Activated CD4-positive, alpha-beta memory T cell treated with anti-CD3 and anti-CD28 coated beads for 36 hours (primary cell): ENCODE measurements around the gene VSTM5. TPM values are rescaled to one million over a fixed set of nuclear protein-coding genes. Genes with fewer than 3 reads are reported as not detected.
"Not testable (repeated sequence)": the region's sequence is repeated elsewhere in the genome, so short reads cannot be mapped to it uniquely, and the experiment has no call there.

ENCODE experiments used
- CTCF ChIA-PET: fragments of 350-600 bp; sonication (Branson Sonifier 250); formaldehyde crosslinking; loops from one replicate; lab custom pipeline; 2021; ENCODE audit warnings: antibody characterized with exemption, inconsistent platforms; lab: Charles Lee
- POLR2A ChIA-PET: fragments of 350-600 bp; sonication (Branson Sonifier 250); formaldehyde crosslinking; loops from one replicate; lab custom pipeline; 2021; ENCODE audit warnings: antibody characterized with exemption; lab: Charles Lee
- DNase-seq: peaks from one replicate; pipeline ENCODE4 v3.0.0-alpha.2; 2020
- H3K27ac Mint-ChIP-seq: one replicate; pipeline ENCODE4 v1.8.0; 2021; ENCODE audit warnings: mixed read lengths
- H3K27me3 Mint-ChIP-seq: one replicate; pipeline ENCODE4 v1.8.0; 2021; ENCODE audit warnings: mixed read lengths
- H3K36me3 Mint-ChIP-seq: one replicate; pipeline ENCODE4 v1.8.0; 2021; ENCODE audit warnings: mixed read lengths
- H3K4me1 Mint-ChIP-seq: one replicate; pipeline ENCODE4 v1.8.0; 2021; ENCODE audit warnings: low read depth, mixed read lengths
- H3K4me3 Mint-ChIP-seq: one replicate; pipeline ENCODE4 v1.8.0; 2021; ENCODE audit warnings: mild to moderate bottlenecking, mixed read lengths
- H3K9me3 Mint-ChIP-seq: one replicate; pipeline ENCODE4 v1.8.0; 2021; ENCODE audit warnings: mixed read lengths
- intact Hi-C: fragments of 100-400 bp; cut with micrococcal nuclease; formaldehyde crosslinking; loops from one replicate; pipeline ENCODE4 v1.15.1; 2023
- total RNA-seq, 2 experiments: library from RNA; stranded (reverse); gene quantifications; one replicate each; pipeline ENCODE4 v1.2.3, GENCODE V29; 2021

Gene VSTM5, protein sequence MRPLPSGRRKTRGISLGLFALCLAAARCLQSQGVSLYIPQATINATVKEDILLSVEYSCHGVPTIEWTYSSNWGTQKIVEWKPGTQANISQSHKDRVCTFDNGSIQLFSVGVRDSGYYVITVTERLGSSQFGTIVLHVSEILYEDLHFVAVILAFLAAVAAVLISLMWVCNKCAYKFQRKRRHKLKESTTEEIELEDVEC
- total RNA-seq: not detected

DNA sequence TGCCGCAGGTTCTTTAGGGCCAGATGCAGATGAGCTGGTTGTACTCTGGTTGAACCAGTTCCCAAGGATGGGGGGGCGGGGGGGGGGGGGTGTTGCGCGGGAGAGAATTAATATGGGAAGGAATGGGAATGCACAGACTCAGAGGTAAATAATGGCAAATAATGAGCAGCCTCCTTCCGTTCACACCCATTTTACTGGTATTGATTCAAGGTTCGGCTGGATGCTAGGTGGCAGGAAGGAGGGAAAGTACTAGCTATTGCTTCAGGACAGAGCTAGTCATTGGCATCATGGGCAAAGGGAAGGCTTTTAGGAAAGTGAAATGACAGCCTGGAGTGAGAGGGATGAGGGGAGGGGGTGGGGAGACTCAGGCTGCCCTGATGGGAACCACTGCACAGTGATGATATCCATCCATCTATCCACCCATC, at the start of gene VSTM5:
Gene VSTM5 (minus strand): TSS at position 25 of the 425 bp plus-strand sequence. CDS start 116 bp downstream, outside the sequence.
- POLR2A ChIA-PET: no interaction called here
- Mint-ChIP-seq H3K9me3 (no peaks in the 10 kb centered on the region), H3K36me3 (no peaks in the 10 kb centered on the region), H3K4me3 (no peak within 1 kb of the TSS), H3K4me1 (peaks cover 3% of the 10 kb centered on the region), H3K27ac (no peak within 1 kb of the TSS), H3K27me3 (peaks cover 17% of the 10 kb centered on the region)
- intact Hi-C loops: no loop called here
- CTCF ChIA-PET: no interaction called here
- DNase-seq: no peak

DNA sequence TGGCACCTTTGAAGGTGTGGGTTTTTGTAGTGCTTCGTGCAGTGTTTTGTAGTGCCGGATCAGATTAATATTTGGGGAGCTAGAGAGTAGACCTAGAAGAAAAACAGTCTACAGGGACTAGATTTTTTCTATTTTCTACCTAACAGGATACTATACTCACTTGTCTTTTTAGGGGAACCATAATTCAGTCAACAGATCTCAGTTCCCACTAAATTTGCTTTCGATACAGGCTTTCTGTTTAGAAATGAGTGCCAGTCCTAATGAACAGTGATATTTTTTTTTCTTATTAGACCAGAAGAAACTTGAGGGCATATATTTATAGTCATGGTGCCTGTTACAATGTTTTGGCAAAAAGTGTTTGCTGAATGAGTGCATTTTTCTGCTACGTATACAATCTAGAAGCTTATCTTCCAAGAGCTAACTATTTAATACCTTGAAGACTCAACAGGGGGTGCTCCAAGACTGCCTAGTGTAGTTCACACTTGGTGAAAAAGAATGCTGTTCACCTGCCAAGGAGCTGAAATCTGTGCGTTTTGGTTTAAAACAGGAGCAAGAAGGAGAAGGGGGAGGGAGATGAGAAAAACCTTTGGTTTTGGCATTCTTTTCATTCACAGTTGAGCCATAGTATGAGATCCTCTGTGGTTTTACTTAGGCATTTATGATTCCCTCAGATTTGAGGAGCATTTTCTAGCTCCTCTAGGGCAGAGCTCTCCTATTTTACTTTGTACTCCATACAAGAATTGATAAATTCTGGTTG, 44.9 kb upstream of the VSTM5 start:
- no peak for DNase-seq
- intact Hi-C loops: no loop called here
- Mint-ChIP-seq H3K27ac (no peak overlapping the region), H3K36me3 (no peaks in the 10 kb centered on the region), H3K27me3 (peaks cover 34% of the 10 kb centered on the region), H3K4me3 (no peak overlapping the region), H3K4me1 (no peaks in the 10 kb centered on the region), H3K9me3 (peaks cover 3% of the 10 kb centered on the region)
- ChIA-PET POLR2A (interaction anchor here (0.5 kb wide), 1 partner anchor 602 kb away, joined by 4 read pairs; no protein-coding TSS in a partner anchor), CTCF (interaction anchor here (0.5 to 3.0 kb wide), 17 partner anchors 9 to 708 kb away, joined by 3 to 13 read pairs (median 4); partner anchors contain the start of gene C11orf97)

DNA sequence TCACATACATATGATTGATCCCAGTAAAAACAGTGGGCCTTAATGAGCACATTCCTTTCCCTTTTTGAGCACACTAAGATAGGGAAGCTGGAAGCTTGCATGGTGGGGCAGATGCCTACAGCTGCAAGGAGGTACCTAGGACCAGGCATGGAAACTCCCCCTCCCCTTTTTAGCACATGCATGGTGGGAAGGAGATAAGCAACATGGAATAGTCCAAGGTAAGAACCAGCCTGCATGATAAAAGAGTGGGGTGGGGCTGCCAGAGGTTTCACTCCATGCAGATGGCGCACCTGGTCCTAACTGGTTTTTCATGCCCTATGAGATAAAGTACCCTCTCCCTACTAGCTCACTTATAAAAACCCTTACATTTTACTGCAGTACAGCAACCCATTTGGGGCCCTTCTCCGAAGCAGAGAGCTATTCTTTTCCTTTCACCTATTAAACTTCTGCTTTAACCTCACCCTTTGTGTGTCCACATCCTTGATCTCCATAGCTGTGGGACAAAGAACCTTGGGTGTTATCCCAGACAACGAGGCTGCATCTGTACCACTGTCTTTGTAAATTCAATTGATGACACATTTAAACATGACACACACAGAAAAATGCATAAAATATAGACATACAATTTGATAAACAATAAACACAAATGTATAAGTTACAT, 40.1 kb upstream of the VSTM5 start:
- intact Hi-C loops: no loop called here
- Mint-ChIP-seq H3K27me3 (peaks cover 18% of the 10 kb centered on the region), H3K4me3 (no peak overlapping the region), H3K9me3 (no peaks in the 10 kb centered on the region), H3K4me1 (no peaks in the 10 kb centered on the region), H3K27ac (no peak overlapping the region), H3K36me3 (no peaks in the 10 kb centered on the region)
- CTCF ChIA-PET: interaction anchor here (0.5 kb wide), 1 partner anchor 474 kb away, joined by 3 read pairs; no protein-coding TSS in a partner anchor
- no peak for DNase-seq
- POLR2A ChIA-PET: no interaction called here

DNA sequence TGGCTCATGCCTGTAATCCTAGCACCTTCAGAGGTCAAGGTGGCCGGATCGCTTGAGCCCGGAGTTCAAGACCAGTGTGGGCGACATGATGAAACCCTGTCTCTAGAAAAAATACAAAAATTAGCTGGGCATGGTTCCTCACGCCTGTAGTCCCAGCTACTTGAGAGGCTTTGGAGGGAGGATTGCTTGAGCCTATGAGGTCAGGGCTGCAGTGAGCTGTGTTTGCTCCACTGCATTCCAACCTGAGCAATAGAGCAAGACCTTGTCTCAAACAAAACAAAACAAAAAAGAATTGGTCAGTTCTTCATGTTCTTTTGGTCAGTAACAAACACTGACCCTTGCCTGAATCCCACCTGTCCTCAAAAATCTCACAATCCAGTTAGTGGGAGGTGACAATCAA, 36.7 kb upstream of the VSTM5 start:
- POLR2A ChIA-PET: no interaction called here
- CTCF ChIA-PET: interaction anchor here (1.2 kb wide), 1 partner anchor 9 kb away, joined by 4 read pairs; no protein-coding TSS in a partner anchor

DNA sequence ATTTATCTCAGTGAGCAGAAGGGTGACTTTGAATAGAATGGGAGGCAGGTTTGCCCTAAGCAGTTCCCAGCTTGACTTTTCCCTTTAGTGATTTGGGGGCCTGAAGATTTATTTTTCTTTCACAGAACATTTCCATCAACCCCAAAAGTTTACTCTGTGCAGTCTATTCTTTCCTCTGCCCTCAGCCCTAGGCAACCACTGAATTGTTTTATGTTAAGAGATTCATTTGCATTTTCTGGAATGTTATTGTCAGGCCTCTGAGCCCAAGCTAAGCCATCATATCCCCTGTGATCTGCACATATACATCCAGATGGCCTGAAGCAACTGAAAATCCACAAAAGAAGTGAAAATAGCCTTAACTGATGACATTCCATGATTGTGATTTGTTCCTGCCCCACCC, 28.7 kb upstream of the VSTM5 start:
- DNase-seq, H3K27me3 Mint-ChIP-seq, POLR2A ChIA-PET, H3K27ac Mint-ChIP-seq, intact Hi-C loops, H3K4me3 Mint-ChIP-seq, CTCF ChIA-PET, H3K9me3 Mint-ChIP-seq, H3K36me3 Mint-ChIP-seq, H3K4me1 Mint-ChIP-seq: not testable (repeated sequence)

More for the DNA sequence above, 36.7 kb upstream of the VSTM5 start:
- no peaks in the 10 kb centered on the region for H3K4me1 Mint-ChIP-seq
- peaks cover 5% of the 10 kb centered on the region for H3K9me3 Mint-ChIP-seq
- DNase-seq: no peak
- intact Hi-C loops: no loop called here
- H3K27ac Mint-ChIP-seq: no peak overlapping the region
- H3K36me3 Mint-ChIP-seq: no peaks in the 10 kb centered on the region
- H3K27me3 Mint-ChIP-seq: peaks cover 7% of the 10 kb centered on the region
- no peak overlapping the region for H3K4me3 Mint-ChIP-seq

DNA sequence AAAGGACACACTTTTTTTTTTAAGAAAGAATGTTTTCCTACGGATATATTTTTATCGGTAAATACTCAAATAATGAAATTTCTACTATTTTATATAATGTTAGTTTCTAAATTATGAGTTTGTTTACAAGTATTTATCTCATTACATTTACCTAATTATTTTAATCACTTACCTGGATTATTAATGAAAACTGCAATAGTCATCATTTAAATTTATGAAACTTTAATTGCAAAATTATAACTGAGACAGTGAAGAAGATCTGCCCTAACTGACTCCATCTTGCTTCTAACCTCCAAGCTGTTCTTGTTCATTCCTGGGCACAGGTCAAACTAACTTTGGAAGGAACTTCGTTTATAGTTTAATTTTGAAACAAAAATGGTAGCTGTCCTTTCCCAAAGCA, 25.2 kb upstream of the VSTM5 start:
- H3K27ac Mint-ChIP-seq: no peak overlapping the region
- no peak overlapping the region for H3K4me3 Mint-ChIP-seq
- DNase-seq: no peak
- intact Hi-C loops: no loop called here
- H3K9me3 Mint-ChIP-seq: no peaks in the 10 kb centered on the region
- no peaks in the 10 kb centered on the region for H3K36me3 Mint-ChIP-seq
- H3K4me1 Mint-ChIP-seq: no peaks in the 10 kb centered on the region
- ChIA-PET POLR2A (no interaction called here), CTCF (interaction anchor here (0.7 kb wide), 1 partner anchor 254 kb away, joined by 4 read pairs; no protein-coding TSS in a partner anchor)
- no peaks in the 10 kb centered on the region for H3K27me3 Mint-ChIP-seq

DNA sequence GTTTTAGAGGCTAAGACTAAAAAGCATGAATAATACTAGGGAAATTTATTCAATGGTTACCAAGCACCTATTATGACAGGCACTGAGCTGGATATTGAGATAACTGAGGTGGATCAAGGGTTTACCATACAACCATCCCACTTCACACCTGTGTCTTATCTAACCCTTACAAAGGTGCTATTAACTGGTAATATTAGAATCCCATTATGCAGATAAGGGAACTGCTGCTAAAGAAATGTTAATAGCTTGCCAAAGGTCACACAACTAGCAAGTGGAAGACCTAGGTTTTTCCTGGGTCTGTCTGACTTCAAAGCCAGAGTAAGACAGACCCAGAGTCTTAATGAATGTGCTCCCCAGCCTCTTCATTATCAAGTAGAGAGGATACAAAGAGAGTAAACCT, 21.1 kb upstream of the VSTM5 start:
- Mint-ChIP-seq H3K9me3 (no peaks in the 10 kb centered on the region), H3K4me1 (no peaks in the 10 kb centered on the region), H3K27me3 (no peaks in the 10 kb centered on the region), H3K4me3 (no peak overlapping the region), H3K27ac (no peak overlapping the region), H3K36me3 (no peaks in the 10 kb centered on the region)
- CTCF ChIA-PET: no interaction called here
- intact Hi-C loops: no loop called here
- POLR2A ChIA-PET: no interaction called here
- no peak for DNase-seq

DNA sequence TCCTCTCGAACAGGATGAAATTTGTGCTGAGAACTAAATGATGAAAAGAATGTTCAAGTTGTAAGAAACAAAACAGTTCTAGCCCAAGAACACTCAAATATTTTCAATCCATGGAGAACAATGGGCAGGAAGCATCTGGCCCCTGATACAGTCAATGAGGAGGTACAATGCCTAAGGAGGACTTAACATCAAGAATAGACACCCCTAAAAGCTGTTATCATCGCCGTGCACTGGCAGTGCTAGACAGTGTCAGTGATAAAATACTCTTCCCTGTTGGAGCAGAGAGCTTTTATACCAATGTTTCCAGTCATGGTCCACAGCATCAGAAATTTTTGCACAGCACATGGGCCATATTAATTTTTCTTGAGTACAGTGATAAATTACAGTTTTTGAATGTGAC, 20.2 kb upstream of the VSTM5 start:
- intact Hi-C loops: no loop called here
- ChIA-PET CTCF (no interaction called here), POLR2A (no interaction called here)

DNA sequence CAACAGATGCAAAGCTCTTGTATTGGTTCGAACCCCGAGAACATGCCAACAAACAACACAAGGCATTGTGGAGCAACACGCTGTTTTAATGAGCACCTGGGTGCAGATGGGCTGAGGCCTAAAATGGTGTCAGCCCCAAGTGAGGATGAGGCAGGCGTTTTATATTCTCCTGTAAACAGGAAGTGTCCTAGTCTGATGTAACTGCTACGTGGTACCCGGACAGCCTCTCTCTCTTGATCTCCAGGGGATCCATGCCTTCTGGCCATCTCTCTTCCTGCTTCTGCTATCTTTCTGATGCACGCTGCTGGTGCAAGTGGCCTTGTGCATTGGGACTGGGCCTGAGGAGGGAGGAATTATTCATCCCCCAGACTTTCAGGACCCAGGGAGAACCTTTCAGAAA, 19.4 kb upstream of the VSTM5 start:
- Mint-ChIP-seq H3K4me1 (no peaks in the 10 kb centered on the region), H3K36me3 (no peaks in the 10 kb centered on the region), H3K27me3 (no peaks in the 10 kb centered on the region), H3K4me3 (no peak overlapping the region), H3K9me3 (no peaks in the 10 kb centered on the region), H3K27ac (no peak overlapping the region)
- no peak for DNase-seq
- POLR2A ChIA-PET: interaction anchor here (0.6 kb wide), 1 partner anchor 23 kb away, joined by 3 read pairs; no protein-coding TSS in a partner anchor
- intact Hi-C loops: no loop called here
- CTCF ChIA-PET: no interaction called here

More for the DNA sequence above, 20.2 kb upstream of the VSTM5 start:
- Mint-ChIP-seq H3K4me1 (no peaks in the 10 kb centered on the region), H3K9me3 (no peaks in the 10 kb centered on the region), H3K27me3 (no peaks in the 10 kb centered on the region), H3K36me3 (no peaks in the 10 kb centered on the region), H3K4me3 (no peak overlapping the region), H3K27ac (no peak overlapping the region)
- no peak for DNase-seq

DNA sequence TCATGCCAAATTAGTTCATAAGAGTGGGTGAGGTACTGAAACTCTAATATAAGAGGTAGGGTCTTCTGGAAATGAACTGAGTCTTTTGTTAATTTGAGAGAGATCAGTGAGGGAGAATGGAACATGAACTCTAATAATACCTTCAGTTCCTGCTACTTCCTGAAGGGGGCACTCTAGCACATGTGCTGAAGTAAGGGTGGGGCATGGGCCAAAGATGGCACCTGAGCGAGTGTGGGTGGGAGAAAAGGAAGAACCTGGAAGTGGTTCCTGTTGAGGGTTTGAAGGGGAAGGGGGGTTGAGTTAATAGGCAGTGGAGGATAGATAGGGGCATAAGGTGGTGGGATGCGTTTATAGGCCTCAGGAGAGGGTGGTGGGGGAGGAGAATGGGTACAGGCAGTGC, 18.0 kb upstream of the VSTM5 start:
- H3K36me3 Mint-ChIP-seq, POLR2A ChIA-PET, H3K4me1 Mint-ChIP-seq, DNase-seq, H3K27me3 Mint-ChIP-seq, H3K4me3 Mint-ChIP-seq, H3K9me3 Mint-ChIP-seq, CTCF ChIA-PET, intact Hi-C loops, H3K27ac Mint-ChIP-seq: not testable (repeated sequence)

DNA sequence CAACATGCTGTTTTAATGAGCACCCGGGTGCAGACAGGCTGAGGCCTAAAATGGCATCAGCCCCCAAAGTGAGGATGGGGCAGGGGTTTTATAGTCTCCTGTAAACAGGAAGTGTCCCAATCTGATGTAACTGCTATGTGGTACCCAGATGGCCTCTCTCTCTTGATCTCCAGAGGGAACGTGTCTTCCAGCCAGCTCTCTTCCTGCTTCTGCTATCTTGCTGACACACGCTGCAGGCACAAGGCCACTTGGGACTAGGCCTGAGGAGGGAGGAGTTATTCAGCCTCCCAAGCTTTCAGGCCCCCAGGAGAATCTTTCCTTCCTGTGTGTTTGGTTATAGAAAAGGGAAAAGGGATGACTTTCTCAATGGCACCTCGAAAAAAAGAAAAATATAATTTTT, 11.4 kb upstream of the VSTM5 start:
- no peak overlapping the region for H3K4me3 Mint-ChIP-seq
- CTCF ChIA-PET: no interaction called here
- H3K9me3 Mint-ChIP-seq: no peaks in the 10 kb centered on the region
- no peak overlapping the region for H3K27ac Mint-ChIP-seq
- DNase-seq: no peak
- intact Hi-C loops: no loop called here
- H3K4me1 Mint-ChIP-seq: no peaks in the 10 kb centered on the region
- no peaks in the 10 kb centered on the region for H3K27me3 Mint-ChIP-seq
- POLR2A ChIA-PET: interaction anchor here (0.6 kb wide), 1 partner anchor 36 kb away, joined by 3 read pairs; no protein-coding TSS in a partner anchor
- H3K36me3 Mint-ChIP-seq: no peaks in the 10 kb centered on the region

DNA sequence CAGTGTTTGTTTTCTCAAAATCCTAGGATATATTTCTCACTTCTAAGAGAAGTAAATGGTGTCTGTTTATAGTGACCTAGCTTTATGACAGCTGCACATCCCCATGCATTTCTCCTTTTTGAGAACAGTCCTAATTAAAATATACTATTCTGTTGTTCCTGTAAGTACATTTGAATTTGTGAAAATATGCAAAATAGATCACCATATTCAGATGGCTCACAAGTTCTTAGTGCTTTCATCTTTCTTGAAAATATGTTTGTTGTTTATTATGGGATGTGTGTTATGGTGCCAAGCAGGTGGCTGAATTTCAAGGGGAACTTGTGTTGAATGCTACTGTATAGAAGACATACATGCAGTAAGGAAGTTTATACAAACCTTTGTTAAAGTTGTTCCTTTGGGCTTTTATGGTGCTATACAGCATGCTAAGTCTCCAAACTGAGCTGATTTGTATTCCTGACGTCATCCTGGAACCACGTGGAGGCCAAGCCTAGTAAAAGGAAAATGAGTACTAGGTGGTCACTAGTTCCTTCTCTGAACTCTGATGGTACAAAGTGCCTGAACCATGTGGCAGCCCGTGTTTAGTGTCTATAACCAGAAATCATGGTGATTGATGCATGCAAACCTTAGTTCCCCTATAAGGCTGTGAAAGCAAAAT, 7.8 kb upstream of the VSTM5 start:
- no peaks in the 10 kb centered on the region for H3K27me3 Mint-ChIP-seq
- ChIA-PET POLR2A (no interaction called here), CTCF (no interaction called here)
- intact Hi-C loops: no loop called here
- DNase-seq: no peak
- H3K36me3 Mint-ChIP-seq: no peaks in the 10 kb centered on the region
- no peaks in the 10 kb centered on the region for H3K9me3 Mint-ChIP-seq
- H3K27ac Mint-ChIP-seq: no peak overlapping the region
- no peak overlapping the region for H3K4me3 Mint-ChIP-seq
- H3K4me1 Mint-ChIP-seq: no peaks in the 10 kb centered on the region
